DOHH2 (cell line): ENCODE results near the gene PSD4.

Source experiments
- CTCF ChIP-seq: fragments of 200-600 bp; sonication (generic); IDR thresholded peaks from one replicate; pipeline ENCODE4 v1.5.1; 2014; ENCODE audit warnings: antibody characterized with exemption, mild to moderate bottlenecking, low read depth, low read length; ENCODE audit not compliant: poor library complexity, severe bottlenecking
- EZH2phosphoT487 ChIP-seq: fragments of 200-600 bp; sonication (generic); IDR thresholded peaks from 2 replicates; pipeline ENCODE4 v1.6.1; 2017; ENCODE audit warnings: borderline replicate concordance, mild to moderate bottlenecking, antibody characterized with exemption, low read length, moderate library complexity, mixed read lengths

GRCh38 chr2:113238871-113239839 is 65.4 kb downstream of the PSD4 start:
- TF ChIP-seq EZH2phosphoT487 = no peak
- TF ChIP-seq CTCF = no peak
